Measurements from ENCODE around the gene OR6V1.

GRCh38 chr7:143016996-143017395 is 35.1 kb upstream of the OR6V1 start:
- TF ChIP-seq EP300 (IDR thresholded peaks at IDR 0.05) (no peak), CTCF (IDR thresholded peaks at IDR 0.05) (no peak)

Data from stomach (tissue), 4 donors.